CD4-positive, alpha-beta T cell treated with Interferon gamma for 1 hour (primary cell): ENCODE results near the gene DHRS7B.
"Not testable (repeated sequence)": the region's sequence is repeated elsewhere in the genome, so short reads cannot be mapped to it uniquely, and the experiment has no call there.

Experiments
- DNase-seq: peaks from one replicate; pipeline ENCODE4 v3.0.0-alpha.2; 2020

The DHRS7B gene

DNA sequence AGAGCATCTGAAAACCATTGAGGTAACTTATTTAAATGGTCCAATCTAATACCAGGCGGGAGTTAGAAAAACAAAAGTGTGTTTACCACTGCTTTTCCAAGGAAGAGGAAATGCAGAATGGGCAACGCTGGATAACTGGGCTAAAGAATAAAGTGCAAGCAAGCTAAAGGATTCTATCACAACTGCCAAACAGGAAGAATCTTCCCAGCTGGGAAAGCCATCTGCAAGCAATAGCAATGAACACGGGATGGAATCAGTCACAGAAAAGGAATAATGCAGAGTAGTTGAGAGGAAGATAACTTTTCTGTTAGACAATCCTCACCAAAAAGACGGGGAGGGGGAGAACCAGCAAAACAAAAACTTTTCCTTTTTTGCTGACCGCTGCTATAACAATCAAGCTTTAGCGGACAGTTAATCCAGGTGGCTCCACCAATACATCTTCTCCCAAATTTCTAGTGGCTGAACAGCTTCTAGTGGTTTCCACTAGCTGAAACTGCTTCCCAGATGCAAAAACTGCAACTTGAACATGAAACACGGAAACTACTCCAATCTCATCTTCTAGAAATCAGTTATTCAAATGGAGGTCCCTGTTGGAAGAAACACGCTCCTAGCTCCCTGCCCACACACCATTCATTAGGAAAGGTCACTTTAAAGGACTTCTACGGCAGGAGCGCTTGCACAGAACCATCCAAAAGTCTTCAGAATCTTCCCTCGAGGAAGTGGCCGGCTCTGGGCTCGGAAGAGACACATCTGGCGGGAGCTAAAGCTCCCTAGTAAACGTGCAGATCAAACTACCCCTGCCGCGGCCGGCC, 86.3 kb downstream of the DHRS7B start:
- no peak for DNase-seq

DNA sequence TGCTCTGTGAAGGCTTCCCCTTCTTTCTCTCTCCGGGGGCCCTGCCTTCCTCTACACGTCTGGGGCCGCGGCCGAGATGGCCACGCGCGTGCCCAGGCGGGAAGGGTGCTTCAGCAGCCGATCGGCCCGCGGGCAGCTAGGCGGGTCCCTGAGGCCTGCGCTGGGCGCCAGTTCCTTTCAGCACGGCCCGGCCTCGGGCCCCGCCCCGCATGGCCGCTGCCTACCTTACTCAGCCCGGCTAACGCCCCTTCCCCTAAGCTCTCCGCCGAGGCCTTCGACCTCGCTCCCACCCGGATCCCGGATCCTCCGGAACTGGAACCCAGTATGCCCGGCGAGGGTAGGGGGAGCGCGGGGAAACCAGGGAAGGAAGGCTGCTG, 86.9 kb downstream of the DHRS7B start:
- DNase-seq: peak; percentile 33

DNA sequence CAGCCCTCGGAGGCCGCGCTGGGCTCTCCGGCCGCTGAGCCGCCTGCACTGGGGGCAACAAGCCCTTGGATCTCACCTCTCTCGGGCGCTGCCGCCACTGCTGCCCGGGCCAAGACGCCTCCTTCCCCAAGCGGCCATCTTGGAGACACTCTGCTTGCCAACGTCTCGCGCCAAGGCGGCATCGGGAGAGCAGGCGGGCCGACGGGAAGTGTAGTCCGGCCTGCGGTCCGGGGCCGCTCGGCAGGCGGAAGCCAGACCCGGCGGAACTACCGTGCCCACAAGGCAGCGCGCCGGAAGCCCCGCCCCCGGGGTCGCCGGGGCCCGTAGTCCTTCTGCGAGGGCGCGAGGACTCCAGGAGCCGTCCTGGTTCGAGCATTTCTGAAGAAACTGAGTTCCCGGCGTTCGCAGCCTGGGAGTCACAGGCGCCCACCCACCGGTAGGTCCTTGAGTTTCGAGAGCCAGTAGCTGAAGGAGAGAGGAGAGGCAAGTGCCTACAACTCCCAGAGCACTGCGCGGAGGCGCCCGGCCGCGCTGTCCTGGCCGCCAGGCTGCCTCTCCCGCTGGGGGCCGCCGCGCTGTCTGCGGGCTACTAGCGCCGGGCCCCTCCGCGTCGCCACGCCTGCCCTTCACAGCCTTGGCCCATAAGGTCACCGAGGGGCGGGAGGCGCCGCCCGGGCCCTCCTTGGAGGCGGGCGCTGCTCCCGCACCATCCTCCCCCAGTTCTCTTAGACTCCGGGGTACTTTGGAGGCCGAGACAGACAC, 87.4 kb downstream of the DHRS7B start, which contains the start of gene TMEM11:
Gene TMEM11 (minus strand): TSS at position 147 of the 762 bp plus-strand sequence. CDS start 9 bp downstream, at position 138.
- peak; percentile 95 for DNase-seq

DNA sequence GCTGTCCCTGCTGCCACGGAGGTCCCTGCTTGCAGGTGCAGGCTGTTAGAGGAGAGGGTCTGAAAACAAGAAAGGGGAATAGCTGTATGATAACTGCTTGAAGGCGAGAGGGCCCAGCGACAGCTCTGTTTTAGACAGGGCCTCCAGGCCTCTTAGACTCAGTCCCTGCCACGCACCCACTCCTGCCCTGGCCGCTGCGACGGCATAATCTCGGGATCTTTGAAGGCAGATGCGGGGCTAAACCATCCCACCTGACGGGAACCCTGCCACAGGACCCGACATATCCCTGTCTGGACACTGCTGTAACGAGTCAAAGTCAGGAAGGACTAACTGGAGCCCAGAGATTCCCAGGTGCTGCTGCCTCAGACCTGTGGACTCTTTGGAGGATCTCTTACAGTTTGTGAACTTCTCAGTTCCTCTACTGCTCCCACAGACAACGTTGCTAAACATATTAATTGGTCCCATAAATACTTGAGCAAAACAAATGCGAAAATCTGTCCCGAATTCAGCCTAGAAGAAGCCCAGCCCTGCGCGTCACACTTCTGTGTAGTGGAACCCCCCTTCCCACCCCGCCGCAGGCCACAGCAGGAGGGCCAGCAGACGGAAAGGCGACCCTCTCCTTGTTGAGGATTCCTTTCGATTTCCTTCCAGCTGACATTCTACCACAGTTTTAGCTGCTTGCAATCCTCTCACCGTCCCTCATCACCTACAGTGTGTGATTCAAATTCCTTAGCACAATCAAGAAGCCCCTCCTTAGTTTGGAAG, 88.2 kb downstream of the DHRS7B start:
- no peak for DNase-seq

DNA sequence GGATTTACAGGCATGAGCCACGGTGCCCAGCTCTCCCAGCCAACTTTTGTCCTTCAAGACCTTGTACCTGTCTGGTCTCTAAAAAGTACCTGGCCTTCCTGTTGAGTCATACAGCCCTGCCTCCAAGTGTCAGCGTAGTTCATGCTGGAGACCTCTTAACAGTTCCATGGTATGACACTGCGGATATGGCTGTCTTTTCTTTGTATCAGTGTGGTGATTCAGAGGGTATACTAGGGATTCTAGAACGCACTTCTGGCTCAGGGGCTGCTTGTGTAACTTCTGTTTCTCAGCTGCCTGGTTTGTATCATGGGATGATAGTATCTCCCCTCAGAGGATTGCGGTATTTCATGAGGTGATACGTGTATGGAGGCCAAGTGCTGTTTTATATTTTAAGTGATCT, 89.2 kb downstream of the DHRS7B start:
- DNase-seq: no peak

DNA sequence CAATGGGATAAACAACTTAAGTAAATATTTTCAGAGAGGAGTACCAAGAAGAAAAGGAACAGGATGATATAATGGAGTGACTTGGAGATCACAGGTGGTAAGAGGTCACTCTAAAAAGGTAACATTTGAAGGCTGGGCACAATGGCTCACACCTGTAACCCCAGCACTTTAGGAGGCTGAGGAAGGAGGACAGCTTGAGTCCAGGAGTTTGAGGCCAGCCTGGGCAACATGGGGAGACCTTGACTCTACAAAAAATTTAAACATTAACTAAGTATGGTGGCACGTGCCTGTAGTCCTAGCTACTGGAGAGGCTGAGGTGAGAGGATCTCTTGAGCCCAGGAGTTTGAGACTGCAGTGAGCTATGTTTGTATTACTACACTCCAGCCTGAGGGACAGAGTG, 90.6 kb downstream of the DHRS7B start:
- no peak for DNase-seq

DNA sequence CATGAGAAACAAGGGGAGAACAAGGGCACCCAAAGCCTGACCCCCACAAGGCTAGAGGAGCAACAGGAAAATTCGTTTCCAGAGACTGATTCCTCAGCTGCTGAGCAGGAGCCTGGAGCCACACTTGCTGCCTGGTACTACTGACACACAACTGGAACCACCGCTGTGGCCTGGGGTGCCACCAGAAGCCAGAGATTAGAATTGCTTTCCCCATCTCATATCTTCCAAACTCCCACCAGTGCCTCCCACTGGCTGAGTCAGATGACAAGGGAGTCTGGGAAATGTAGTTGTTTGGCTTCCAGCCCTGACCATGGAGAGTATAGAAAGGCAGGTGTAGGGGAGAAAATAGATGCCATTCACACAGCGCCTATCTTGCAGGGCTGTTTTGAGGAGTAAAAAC, 91.3 kb downstream of the DHRS7B start:
- DNase-seq: no peak

DNA sequence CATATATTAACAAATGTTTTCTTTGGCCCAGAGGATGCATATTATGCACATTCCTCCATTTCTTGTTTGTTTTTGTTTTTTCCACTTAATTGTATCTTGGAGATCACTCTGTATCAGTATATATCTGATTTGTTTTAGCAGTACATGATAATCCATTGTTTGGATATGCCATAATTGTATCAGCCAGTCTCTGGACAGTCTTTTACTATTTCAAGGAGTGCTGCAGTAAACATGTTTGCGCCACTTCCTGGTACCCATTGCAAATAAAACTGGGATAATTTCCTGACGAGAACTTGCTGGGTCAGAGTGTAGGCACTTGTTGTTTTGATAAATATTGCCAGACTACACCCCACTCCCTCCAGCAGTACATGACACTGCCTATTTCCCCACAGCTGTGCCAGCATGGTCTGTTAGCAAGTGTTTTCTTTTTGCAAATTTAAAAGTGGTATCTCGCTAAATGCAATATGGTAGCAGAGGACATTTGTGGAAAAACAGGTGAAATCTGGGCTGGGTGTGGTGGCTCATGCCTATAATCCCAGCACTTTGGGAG, 92.1 kb downstream of the DHRS7B start:
- DNase-seq: no peak

DNA sequence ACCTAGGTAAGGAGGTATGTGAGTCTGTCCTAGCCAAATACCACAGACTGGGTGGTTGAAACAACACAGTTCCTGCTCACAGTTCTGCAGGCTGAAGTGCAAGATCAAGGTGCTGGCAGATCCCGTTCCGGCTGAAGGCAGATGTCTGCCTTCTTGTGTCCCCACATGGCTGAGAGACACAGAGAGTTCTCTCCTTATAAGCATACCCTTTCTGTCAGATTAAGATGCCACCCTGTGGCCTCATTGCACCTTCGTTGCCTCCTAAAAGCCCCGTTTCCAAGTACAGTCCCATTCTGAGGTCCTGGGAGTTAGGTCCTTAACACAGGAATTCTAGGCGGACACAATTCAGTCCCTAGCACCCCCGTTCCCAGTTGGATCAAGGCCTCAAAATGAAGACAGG, 96.3 kb downstream of the DHRS7B start:
- no peak for DNase-seq

DNA sequence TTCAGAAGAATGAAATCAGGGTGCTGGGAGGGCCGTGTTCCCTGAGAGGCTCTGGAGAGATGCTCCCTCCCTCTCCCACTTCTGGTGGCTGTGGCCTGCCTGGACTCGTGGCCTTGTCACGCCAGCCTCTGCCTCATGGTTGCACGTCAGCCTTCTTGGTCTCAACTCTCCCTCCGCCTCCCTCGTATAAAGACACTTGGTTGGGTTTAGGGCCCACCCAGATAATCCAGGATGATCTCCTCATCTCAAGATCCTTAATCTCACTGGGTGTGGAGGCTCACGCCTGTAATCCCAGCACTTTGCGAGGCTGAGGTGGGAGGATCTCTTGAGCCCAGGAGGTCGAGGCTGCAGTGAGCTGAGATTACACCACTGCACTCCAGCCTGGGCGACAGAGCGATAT, 100.5 kb downstream of the DHRS7B start:
- DNase-seq: not testable (repeated sequence)

DNA sequence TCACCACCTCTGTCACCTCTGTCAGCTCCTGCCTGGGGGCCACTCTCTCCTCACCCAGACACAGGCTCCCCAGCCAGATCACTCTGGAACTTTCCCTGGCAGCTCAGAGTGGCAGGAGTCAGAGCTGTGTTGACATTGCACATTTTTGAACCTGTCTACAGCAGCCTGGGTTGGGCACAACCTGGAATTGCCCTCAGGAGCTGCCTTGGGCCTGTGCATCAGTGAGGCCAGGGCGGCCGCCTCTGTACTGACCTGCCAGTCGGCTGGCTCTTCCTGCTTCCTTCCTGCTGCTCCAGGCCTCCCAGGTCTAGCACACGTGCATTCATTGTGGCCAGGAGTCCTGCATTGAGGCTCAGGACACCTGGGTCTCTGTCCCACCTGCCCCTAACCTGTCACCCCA, 101.3 kb downstream of the DHRS7B start:
- no peak for DNase-seq

DNA sequence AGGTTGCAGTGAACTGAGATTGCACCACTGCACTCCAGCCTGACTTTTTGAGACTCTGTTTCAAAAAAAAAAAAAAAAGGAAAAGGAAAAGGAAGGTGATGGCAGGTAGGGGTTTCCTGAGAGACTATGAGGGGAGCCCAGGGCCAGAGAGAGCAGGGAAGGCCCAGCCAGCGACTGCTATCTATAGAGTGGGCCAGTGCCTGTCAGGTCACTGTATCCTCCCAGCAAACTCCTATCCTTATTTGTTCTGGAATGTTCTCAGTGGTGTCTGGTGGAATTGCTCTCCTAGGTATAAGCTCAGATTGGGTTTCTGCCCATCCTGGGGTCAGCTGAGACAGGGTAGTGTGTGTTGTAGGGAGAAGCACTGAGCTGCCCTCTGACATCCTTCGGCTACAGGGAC, 102.1 kb downstream of the DHRS7B start:
- DNase-seq: no peak

DNA sequence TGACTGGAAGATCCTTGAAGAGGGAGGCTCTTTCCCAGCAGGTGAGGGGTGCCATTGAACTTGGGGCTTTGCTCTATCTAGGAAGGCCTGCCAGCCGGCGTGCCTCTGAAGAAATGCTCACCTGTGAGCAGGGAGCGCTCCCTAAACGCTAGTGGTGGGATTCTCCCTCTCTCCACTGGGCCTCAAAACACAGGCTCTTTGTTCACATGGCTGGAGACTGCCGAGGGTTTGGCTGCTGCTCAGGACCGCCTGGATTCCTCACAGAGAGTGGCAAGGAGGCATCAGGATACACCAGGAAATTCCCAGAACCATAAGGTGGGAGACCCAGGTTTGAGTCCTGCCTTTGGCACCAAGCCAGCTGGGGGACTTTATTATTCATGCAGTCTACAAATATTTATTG, 104.8 kb downstream of the DHRS7B start:
- no peak for DNase-seq

DNA sequence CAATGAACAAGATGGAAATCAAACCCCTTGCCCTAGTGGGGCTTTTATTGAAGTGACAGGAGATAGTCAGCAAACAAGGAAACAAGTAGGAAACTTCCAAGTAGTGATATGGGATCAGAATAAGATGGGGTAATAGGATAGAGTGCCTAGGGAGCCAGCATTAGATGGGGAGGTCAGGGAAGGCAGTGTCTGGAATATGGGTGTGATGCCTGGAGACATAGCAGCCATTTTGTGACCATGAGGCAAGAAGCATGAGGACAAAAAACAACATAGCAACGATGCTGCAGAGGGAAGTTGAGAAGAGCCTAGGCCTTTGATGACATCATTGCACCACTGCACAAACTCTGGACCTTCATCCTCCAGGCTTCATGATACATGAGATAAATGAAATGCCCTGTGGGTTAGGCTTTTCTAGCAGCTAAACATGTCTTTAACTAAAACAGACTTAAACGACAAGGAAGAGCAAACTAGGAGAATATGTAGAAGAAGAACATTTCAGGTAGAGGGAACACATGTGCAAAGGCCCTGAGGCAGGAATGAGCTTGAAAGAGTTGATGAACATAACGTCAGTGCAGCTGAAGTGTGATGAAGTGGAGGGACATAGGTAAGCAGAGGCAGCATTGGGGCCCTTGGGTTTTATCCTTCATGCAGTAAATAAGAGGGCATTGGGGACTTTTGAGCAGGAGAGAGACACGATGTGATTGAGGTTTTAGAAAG, 105.4 kb downstream of the DHRS7B start:
- DNase-seq: no peak

DNA sequence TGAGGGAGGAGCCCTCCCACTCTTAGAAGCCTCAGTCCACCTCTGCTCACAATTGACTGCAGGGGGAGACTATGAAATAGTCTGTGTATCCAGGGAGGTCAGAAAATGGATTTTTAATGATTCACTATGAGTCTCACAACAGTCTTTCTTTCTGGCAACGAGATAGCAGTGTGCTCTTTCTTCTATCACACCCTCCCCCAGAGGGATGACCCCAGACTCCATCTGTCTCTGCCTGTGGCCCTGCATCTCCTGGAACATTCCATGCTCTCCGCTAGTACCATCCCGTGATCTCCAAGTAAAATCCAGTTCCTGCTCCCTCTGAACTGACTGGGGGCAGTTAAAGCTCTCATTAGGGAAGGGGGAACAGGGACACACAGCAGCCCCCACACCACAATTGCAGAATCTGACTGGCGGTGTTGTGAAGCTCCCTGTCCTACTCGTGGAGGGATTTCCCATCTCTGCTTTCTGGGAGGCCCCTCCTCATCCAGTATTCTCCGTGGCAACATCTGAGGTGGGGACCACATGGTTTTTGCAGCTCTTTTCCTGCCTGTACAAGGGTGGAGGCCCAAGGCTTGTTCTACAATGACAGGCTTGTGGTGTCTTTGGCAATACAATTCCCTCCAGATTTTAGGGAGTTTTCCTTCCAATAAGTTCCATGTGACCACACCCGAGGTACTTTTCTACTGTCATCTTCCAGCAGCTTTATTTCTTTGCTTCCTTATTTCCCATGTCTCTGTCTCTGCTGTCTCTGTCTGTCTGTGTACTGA, 107.0 kb downstream of the DHRS7B start:
- no peak for DNase-seq

DNA sequence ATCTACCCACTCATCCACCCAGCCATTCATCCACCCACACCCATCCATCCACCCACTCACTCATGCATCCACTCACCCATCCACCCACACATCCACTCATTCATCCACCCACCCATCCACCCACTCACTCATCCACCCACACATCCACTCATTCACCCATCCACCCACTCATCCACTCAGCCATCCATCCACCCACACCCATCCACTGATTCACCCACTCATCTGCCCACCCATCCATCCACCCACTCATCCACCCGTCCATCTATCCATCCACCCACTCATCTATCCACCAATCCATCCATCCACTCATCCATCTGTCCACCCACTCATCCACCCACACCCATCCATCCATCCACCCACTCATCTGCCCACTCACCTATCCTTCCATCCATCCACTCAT, 109.2 kb downstream of the DHRS7B start:
- no peak for DNase-seq

DNA sequence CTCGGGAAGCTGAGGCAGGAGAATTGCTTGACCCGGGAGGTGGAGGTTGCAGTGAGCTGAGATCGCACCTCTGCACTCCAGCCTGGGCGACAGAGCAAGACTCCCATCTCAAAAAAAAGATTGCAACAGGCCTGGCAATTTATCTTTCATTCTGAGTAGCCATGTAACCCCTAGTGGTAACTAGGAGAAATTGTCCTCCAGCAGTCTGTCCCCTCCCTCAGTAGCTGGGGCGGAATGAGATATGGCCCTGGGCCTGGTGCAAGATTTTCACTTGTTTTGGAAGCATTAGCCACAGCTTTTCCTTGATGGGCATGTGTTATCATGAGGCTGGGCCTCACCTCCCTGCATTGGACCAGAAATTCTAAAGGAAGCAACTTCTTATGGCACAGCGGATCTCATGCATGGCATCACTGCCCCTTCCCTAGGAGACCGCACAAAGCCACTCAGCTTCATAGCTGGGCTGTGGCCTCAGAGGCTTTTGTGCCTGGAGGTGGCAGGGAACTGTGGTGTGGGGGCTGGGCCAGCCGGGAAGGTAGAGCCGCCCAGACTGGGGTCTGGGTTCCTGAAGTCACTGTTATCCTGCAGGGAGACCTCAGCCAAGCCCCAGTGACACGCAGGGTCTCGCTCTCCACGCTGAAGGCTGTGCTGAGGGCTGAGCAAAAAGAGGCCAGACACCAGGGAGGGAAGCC, 113.1 kb downstream of the DHRS7B start:
- DNase-seq: no peak

DNA sequence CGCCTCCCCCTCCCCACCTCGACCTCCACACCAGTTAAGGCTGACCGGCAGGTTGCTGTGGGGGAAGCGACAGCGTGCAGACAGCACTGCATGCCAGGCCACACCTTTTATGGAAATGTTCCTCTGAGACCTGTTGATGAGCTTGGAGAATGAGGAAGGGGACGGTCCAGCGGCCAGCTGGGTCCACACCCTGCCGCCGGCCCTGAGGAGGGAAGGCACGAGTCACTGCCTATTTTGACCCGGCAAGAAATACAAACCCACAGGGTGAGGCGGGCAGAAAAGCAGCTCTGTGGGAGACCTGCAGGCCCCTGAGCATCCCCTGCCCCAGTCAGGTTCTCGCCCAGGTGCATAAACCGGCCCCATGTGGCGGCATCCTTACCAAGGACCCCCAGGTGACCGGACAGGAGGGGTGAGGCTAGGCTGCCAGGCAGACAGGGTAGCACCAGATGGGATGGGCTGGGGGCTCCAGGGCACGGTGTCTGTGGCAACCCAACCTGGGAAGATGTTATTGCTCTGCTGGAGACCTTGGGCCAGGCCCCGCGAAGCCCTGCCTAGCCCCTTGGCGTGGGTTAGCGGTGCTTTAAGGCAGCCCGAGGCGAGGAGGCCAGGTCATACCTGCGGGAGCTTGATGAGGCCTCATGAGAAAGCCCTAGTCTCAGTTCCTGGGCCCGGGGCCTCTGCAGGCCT, 113.7 kb downstream of the DHRS7B start:
- no peak for DNase-seq
